Sigmoid colon (tissue), 4 donors: ENCODE results near the gene LFNG.

ENCODE experiments used
- CTCF ChIP-seq, 4 experiments: fragments of 450-650 bp in 3 of 4; fragments of 200-600 bp in 1 of 4; IDR thresholded peaks; one replicate each; pipeline ENCODE4 v1.5.1; 2016 to 2019; ENCODE audit warnings: antibody characterized with exemption in 4 of 4, mild to moderate bottlenecking in 3 of 4, moderate library complexity in 2 of 4
- EP300 ChIP-seq, 4 donors: sonication (generic); formaldehyde crosslinking; IDR thresholded peaks; one replicate each; pipeline ENCODE4 v1.6.1; 2017; ENCODE audit warnings: antibody characterized with exemption in 4 of 4
- POLR2A ChIP-seq, 2 donors: fragments of 450-650 bp; IDR thresholded peaks; one replicate each; pipeline ENCODE4 v1.6.1; 2016; ENCODE audit warnings: antibody characterized with exemption in 2 of 2, mild to moderate bottlenecking in 2 of 2, moderate library complexity in 2 of 2
- POLR2AphosphoS5 ChIP-seq, 4 donors: sonication (generic); formaldehyde crosslinking; IDR thresholded peaks; one replicate each; pipeline ENCODE4 v1.6.1; 2017; ENCODE audit warnings: antibody characterized with exemption in 4 of 4

DNA sequence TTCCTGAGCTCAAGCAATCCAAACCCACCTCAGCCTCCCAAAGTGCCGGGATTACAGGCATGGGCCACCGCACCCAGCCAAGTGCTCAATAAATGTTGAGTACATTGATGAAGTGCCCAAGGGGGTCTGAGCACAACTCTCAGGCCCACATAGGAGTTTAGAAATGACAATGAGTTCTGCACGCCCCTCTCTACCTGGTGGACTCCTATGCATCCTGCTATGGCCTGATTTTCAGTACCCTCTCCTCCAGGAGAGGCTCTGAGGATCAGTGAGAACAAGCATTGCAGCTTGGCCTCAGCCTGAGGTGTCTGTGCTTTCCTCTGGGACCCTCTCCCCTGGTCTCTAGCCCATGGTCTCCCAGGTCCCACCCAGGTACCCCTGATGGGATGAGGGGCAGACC is 22.5 kb upstream of the LFNG start:
- TF ChIP-seq CTCF (IDR thresholded peaks at IDR 0.05) (no peak), POLR2A (IDR thresholded peaks at IDR 0.05) (no peak), POLR2AphosphoS5 (IDR thresholded peaks at IDR 0.05) (no peak), EP300 (IDR thresholded peaks at IDR 0.05) (no peak)
